DMS114 treated with DMSO at 0.1 percent for 48 hours (cell line): ENCODE results near the gene CNTNAP2.
"Not testable (repeated sequence)": the region's sequence is repeated elsewhere in the genome, so short reads cannot be mapped to it uniquely, and the experiment has no call there.

Experiments used
- DNase-seq: peaks from one replicate; lab custom pipeline; 2025; ENCODE audit not compliant: unreplicated experiment; lab: John Stamatoyannopoulos, UW

CNTNAP2 gene

DNA sequence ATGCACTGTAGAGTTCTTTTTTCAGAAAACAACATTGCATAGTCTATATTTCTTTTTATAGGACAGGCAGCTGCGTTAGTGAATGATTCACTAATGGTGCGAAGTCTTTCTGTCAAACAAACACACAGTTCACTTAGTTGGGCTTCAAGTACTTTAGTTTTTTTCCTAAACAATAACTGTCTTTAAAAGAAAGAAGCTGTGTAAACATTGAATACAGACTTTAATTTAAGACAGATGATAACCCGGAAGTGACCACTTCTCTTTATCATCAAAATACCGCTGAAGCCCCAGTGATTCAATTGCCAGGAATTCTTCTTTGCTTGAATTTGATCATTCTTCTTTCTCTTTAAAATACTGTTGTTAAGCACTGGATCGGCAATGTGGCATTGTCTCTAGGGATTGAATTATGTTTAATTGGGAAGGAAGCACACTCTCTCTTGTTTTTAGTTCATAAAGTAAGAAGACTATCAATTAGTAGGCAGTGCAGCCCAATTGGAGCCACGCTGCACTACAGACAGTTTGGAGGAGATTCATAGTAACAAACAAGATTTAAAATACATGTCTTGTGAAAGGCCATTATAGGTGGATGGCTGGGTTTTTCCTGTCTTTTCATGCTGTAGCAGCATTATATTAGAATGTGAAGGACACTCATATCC is 30.4 kb downstream of the CNTNAP2 start:
- no peak for DNase-seq

- no peak for DNase-seq
Observed at GRCh38 chr7:146150153-146150552, 33.6 kb downstream of the CNTNAP2 start.

GRCh38 chr7:146172112-146172511 is 55.5 kb downstream of the CNTNAP2 start:
- no peak for DNase-seq

DNA sequence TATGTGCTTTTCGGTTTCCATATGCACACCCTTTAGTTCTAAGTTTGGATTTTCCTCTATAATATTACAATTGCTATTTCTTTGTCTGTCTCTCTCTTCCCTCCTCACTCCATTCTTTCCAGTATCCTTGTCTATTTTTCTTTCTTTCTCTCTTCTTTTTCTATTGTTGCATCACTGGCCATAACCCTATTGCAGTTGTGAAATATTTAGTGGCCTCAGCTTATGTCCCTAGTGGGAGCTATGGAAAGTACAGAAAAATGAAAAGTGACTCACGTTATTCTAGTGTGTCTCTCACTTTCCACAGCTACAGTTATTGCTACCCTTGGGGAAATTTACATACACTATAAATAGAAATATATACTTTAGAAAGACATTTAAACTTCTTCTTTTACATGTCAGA is 59.1 kb downstream of the CNTNAP2 start:
- DNase-seq = no peak

- DNase-seq = no peak
Observed at GRCh38 chr7:146176860-146177259, 60.3 kb downstream of the CNTNAP2 start.

- no peak for DNase-seq
Observed at GRCh38 chr7:146177301-146177700, 60.7 kb downstream of the CNTNAP2 start.

DNA sequence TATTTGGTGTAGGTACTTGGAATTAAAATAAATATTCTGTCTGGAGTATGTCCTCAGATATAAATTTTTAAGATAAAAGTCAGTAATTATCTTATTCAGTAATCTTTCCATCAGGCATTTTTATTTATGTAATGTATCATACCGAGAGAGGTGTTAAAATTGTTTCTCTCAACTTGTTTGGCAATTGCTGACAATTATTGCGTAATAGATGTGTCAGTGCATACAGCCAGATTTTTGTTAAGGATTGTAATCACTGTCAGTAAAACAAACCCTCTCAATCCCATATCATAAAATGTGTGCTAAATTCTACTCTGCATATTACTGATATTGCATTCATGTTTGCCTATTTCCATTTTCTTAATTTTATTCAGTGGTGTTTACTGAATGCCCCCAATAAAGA is 69.2 kb downstream of the CNTNAP2 start:
- DNase-seq = no peak

DNA sequence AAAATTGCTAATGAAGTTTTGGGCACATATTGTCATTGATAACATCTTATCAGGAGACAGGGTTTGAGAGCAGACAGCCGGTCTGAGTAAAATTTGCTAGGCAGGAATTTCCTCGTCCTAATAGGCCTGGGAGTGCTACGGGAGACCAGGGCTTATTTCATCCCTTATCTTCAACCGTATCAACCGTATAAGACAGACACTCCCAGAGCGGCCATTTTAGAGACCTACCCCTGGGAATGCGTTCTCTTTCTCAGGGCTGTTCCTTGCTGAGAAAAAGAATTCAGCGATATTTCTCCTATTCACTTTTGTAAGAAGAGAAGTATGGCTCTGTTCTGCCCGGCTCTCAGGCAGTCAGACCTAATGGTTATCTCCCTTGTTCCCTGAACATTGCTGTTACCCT is 74.8 kb downstream of the CNTNAP2 start:
- not testable (repeated sequence) for DNase-seq

GRCh38 chr7:146201945-146202344 is 85.3 kb downstream of the CNTNAP2 start:
- DNase-seq = no peak

DNA sequence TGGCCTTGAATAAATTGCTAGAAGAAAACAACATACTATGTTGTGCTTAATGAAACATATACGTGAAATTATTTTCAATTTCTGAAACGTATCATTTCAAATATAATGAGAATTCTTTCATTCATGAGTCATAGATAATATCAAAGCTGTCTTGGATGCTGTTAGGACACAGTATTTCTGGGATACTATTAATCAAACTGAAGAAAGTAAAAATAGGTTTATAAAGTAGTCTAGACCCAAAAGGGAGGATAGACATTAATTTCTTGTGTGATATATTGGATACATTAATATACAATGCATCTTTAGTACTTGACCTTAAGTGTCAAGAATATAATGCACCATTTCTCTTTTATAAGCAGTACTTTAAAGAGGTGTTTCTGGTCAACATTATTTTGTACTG is 89.7 kb downstream of the CNTNAP2 start:
- DNase-seq = no peak

GRCh38 chr7:146208492-146208891 is 91.9 kb downstream of the CNTNAP2 start:
- DNase-seq = no peak

GRCh38 chr7:146214842-146215241 is 98.2 kb downstream of the CNTNAP2 start:
- no peak for DNase-seq

DNA sequence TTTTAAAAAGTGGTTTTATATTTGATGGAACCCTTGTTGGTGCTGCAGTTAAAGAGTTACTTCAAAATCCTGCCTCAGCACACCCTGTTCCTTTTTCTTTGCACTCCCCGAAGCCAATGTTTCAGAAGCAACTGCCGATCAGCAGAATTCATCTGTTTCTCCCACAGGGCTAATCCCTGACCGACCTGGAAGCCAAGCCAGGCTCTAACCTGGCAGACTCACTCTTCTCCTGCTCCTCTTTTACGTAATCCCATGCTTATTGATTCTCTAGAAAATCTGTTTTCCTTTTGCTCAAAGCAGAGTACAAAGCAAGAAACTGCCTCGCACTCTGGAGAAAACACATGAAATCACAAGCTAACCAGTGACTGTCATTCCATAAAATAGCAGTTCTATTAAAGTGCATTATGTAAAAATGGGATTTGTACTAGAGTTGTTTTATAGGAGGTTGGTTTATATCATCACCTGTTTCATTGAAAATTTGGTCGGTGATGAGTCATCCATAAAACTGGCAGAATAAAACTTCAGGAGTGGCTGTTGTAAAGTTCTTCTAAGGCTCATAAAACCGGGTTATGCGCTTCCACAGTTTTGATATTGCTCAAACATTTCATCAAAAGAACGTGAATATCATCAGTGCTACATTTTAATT is 99.9 kb downstream of the CNTNAP2 start:
- no peak for DNase-seq

DNA sequence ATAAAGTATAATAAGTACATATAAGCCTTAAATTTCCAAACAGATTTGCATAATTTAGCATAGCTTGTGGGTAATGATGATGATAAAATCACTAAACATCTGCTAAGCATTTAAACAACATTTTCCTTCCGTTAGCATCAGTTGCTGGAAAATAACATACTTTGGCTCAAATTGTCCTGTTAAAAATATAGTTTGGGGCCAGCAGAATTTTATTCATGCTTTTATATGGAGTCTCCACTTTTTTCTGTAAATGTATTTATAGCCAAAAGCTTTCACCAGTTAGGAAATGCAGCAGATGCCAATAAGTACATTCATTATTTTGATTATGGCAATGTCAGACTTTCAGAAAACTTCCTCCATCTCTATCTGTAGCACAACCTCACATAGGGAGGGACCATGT is 107.2 kb downstream of the CNTNAP2 start:
- DNase-seq = no peak

- DNase-seq = no peak
Observed at GRCh38 chr7:146232604-146233003, 116.0 kb downstream of the CNTNAP2 start.

- DNase-seq = no peak
Observed at GRCh38 chr7:146235195-146235594, 118.6 kb downstream of the CNTNAP2 start.

GRCh38 chr7:146242661-146243060 is 126.1 kb downstream of the CNTNAP2 start:
- DNase-seq = no peak

- DNase-seq = not testable (repeated sequence)
Observed at GRCh38 chr7:146247991-146248390, 131.4 kb downstream of the CNTNAP2 start.

- not testable (repeated sequence) for DNase-seq
Observed at GRCh38 chr7:146248744-146249143, 132.1 kb downstream of the CNTNAP2 start.

DNA sequence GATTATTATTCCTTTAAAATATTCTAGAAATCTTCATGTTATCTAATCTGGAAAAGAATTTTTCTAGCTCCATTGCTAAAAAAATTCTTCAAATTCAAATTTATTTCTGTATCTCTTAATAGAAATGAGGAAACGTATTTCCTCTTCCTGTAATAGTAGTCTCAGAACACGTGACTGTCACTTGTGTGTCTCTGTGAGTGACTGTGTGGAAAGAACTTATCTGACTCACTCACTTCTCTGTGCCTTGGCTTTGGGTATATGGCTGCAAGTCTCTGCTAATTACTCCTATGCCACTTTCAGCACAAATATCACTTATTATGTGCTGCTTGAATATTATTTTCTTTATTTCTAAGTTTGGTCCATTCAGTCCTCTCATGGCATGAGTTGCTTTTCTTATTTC is 132.7 kb downstream of the CNTNAP2 start:
- no peak for DNase-seq

DNA sequence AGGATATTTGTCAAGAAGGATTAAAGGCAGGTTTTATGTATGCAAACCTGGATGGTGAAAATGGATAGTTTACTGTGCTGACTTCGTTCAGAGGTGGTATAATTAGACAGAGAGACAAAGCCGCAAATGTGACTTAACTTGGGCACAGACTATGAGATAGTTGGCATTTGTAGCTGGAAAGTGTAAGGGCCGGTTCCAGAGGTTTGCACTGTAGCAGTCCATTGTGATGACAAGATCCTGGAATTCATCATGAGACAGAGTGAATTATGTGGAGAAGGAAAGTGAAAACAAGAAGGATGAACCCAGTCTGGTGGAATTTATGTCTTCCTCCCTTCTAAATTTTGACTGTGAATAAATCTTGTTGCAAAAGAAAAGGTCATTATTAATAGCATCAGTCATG is 139.0 kb downstream of the CNTNAP2 start:
- no peak for DNase-seq

DNA sequence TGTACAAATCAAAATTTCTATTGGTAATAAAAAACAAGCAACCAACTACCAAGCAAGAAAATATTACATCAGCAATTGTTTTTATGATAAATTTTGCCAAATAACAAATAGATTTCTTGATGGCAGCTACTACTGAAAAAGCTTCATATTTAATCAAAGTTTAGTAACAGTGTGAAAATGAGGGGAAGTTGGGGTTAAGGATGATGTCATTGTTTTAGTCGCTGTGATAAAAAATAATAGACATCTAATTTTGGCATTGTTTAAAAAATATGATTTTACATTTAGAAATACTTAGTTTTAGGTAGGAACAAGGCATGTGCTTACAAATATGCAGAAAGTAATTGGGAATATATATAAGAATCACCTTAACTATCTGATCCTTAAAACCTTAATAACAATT is 145.9 kb downstream of the CNTNAP2 start:
- no peak for DNase-seq

GRCh38 chr7:146276888-146277287 is 160.3 kb downstream of the CNTNAP2 start:
- DNase-seq = no peak
